PFSK-1 (cell line): Measurements from ENCODE around the gene SELENOS.

Experiments
- POLR2AphosphoS5 ChIP-seq: IDR thresholded peaks from 2 replicates; pipeline ENCODE4 v1.6.1; 2012; ENCODE audit warnings: low read depth, mild to moderate bottlenecking, control low read depth, low read length, moderate library complexity
- SIN3A ChIP-seq: IDR thresholded peaks from 2 replicates; pipeline ENCODE4 v1.6.1; 2012; ENCODE audit warnings: mild to moderate bottlenecking, low read length, moderate library complexity, borderline replicate concordance; ENCODE audit not compliant: insufficient read depth
- TAF1 ChIP-seq: IDR thresholded peaks from 2 replicates; pipeline ENCODE4 v1.6.1; 2012; ENCODE audit warnings: low read length, control low read depth, borderline replicate concordance; ENCODE audit not compliant: insufficient read depth
- TF ChIP-seq, protein P1 (sequence below), 2 experiments: IDR thresholded peaks; 2 replicates each; pipeline versions ENCODE4 v1.6.1 to v1.8.0; 2011 to 2012; ENCODE audit warnings: low read depth in 2 of 2, low read length in 2 of 2, control low read depth in 1 of 2, inconsistent platforms in 1 of 2, mild to moderate bottlenecking in 1 of 2, moderate library complexity in 1 of 2; ENCODE audit not compliant: insufficient read depth in 1 of 2

- no peak for TF ChIP-seq POLR2AphosphoS5
- TF ChIP-seq SIN3A: no peak
- no peak for TF ChIP-seq TAF1
- TF ChIP-seq, protein P1, sequence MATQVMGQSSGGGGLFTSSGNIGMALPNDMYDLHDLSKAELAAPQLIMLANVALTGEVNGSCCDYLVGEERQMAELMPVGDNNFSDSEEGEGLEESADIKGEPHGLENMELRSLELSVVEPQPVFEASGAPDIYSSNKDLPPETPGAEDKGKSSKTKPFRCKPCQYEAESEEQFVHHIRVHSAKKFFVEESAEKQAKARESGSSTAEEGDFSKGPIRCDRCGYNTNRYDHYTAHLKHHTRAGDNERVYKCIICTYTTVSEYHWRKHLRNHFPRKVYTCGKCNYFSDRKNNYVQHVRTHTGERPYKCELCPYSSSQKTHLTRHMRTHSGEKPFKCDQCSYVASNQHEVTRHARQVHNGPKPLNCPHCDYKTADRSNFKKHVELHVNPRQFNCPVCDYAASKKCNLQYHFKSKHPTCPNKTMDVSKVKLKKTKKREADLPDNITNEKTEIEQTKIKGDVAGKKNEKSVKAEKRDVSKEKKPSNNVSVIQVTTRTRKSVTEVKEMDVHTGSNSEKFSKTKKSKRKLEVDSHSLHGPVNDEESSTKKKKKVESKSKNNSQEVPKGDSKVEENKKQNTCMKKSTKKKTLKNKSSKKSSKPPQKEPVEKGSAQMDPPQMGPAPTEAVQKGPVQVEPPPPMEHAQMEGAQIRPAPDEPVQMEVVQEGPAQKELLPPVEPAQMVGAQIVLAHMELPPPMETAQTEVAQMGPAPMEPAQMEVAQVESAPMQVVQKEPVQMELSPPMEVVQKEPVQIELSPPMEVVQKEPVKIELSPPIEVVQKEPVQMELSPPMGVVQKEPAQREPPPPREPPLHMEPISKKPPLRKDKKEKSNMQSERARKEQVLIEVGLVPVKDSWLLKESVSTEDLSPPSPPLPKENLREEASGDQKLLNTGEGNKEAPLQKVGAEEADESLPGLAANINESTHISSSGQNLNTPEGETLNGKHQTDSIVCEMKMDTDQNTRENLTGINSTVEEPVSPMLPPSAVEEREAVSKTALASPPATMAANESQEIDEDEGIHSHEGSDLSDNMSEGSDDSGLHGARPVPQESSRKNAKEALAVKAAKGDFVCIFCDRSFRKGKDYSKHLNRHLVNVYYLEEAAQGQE (IDR thresholded peaks at IDR 0.05; ENCODE audit: insufficient read depth in 1 of 2, low read depth in 2 of 2, low read length in 2 of 2): no peak
Observed at GRCh38 chr15:101310161-101310480, 32.8 kb upstream of the SELENOS start.
